Hematopoietic multipotent progenitor cell (in vitro differentiated cells): ENCODE results near the gene AMN. TPM values are rescaled to one million over a fixed set of nuclear protein-coding genes. Genes with fewer than 3 reads are reported as not detected.

Experiments used
- DNase-seq, 3 donors: peaks; one replicate each; pipeline ENCODE4 v3.0.0-alpha.2; 2011 to 2015; ENCODE audit warnings: low read depth in 2 of 3, low spot score in 2 of 3
- total RNA-seq: library from RNA; depleted of rRNA; stranded (reverse); fragments of >200 nt; gene quantifications from one replicate; pipeline ENCODE4 v1.2.3, GENCODE V29; 2012

AMN gene
- total RNA-seq, 1 donor = 3.0 TPM

DNA sequence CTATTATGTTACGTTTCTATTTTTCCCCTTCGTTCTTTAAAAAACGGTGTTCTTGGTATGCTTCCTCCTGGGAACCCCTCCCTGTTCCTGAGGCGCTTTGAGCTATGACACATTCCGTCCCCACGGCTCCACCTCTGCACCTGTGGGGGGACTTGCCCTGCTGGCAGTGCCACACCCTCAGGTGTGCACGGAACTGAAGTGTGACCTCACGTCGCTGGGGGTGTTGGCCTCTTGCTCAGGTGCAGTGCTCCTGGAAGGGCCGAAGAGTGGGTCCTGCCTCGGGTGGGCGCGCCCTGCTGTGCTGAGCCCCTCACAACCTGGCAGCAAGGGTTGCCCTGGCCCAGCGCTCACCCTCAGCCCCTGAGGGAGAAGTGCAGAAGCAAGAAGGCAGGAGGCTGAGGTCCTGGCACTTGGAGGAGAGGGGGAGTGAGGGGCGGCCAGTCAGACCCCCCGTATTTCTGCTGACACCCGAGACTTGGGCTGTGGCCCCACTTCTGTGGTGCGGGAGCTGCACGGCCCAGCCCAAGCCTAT, 4.9 kb downstream of the AMN start:
- DNase-seq = no peak

DNA sequence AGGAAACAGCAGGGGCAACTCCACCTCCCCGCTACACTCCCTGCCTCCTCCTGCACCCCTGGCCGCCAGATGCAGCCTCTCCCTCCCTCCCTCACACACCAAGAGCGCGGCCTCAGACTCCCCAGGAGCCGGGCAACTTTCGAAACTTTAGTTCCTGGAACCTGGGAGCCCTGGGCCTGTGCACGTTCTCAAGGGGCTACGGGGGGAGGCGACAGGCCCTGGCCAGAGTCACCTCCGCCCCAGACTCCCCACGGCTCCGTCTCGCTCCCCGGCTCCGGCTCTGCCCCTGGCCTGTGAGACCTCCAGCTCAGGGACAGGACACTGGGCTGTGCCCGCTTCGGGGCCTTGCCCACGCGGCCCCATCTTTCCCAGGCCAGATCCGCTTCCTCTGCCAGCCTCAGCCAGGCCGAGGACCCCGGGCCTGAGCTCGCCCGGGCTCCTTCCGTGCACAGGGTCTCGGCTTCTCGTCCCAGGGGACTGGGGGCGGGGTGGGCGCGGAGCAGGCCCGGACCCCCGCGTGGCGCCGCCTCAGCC, 5.5 kb downstream of the AMN start:
- peak in 2 of 3 donors; percentile 37 to 56 for DNase-seq

DNA sequence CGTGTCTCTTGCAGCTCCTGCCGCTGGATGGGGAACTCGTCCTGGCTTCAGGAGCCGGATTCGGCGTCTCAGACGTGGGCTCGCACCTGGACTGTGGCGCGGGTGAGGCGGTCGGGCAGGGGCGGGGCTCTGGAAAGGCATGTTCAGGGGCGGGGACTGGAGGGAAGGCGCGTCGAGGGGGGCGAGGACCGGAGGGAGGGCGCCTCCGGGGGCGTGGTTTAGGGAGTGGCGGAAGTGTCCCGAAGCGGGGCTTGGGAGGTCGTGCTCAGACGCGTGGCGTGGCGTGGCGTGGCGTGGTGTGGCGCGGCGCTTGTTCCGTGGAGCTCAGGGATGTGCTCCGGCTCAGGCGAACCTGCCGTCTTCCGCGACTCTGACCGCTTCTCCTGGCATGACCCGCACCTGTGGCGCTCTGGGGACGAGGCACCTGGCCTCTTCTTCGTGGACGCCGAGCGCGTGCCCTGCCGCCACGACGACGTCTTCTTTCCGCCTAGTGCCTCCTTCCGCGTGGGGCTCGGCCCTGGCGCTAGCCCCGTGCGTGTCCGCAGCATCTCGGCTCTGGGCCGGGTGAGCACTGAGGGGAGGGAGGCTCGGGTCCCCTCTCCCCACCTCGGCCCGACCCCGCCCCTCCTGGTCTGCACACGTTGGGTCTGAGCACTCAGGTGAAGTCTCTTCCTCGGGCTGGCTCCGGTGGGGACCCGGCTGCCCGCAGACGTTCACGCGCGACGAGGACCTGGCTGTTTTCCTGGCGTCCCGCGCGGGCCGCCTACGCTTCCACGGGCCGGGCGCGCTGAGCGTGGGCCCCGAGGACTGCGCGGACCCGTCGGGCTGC, 6.2 kb downstream of the AMN start:
- peak; percentile 41 to 87 (median 81) for DNase-seq

DNA sequence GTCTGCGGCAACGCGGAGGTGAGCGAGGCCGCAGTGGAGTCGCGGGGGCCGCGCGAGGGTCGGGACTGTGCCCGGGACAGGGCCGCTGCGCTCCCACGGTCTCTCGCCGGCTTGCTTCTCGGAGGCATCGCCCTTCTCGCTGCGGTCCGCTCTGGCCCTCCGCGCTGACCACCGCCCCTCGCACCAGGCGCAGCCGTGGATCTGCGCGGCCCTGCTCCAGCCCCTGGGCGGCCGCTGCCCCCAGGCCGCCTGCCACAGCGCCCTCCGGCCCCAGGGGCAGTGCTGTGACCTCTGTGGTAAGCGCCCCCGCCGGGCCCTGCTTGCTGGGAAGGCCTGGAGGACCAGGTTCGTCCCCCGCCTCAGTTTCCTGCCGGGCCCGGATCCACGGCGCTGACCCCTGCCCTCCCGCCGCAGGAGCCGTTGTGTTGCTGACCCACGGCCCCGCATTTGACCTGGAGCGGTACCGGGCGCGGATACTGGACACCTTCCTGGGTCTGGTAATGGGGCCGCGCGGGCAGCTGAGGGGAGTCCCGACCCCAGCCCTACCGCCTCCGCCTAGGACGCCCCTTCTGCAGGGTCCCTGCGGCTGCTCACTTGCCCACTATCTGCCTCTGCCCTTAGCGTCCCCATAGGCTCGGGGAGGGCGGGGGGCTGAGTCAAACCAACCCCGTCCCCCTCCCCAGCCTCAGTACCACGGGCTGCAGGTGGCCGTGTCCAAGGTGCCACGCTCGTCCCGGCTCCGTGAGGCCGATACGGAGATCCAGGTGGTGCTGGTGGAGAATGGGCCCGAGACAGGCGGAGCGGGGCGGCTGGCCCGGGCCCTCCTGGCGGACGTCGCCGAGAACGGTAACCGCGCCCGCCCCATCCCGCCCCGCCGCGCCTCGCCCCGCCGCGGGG, 7.0 kb downstream of the AMN start:
- no peak for DNase-seq

DNA sequence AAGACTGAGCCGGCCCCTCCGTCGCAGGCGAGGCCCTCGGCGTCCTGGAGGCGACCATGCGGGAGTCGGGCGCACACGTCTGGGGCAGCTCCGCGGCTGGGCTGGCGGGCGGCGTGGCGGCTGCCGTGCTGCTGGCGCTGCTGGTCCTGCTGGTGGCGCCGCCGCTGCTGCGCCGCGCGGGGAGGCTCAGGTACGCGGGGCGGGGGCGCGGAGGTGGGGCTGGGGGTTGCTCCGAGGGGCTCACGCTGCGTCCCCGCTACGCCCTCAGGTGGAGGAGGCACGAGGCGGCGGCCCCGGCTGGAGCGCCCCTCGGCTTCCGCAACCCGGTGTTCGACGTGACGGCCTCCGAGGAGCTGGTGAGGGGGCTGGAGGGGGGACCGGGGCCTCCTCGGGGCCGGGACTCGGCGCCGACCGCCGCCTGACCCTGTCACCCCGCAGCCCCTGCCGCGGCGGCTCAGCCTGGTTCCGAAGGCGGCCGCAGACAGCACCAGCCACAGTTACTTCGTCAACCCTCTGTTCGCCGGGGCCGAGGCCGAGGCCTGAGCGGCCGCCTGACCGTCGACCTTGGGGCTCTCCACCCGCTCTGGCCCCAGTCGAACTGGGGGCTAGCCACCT, 7.8 kb downstream of the AMN start:
- DNase-seq = peak in 1 of 3 donors; percentile 23

DNA sequence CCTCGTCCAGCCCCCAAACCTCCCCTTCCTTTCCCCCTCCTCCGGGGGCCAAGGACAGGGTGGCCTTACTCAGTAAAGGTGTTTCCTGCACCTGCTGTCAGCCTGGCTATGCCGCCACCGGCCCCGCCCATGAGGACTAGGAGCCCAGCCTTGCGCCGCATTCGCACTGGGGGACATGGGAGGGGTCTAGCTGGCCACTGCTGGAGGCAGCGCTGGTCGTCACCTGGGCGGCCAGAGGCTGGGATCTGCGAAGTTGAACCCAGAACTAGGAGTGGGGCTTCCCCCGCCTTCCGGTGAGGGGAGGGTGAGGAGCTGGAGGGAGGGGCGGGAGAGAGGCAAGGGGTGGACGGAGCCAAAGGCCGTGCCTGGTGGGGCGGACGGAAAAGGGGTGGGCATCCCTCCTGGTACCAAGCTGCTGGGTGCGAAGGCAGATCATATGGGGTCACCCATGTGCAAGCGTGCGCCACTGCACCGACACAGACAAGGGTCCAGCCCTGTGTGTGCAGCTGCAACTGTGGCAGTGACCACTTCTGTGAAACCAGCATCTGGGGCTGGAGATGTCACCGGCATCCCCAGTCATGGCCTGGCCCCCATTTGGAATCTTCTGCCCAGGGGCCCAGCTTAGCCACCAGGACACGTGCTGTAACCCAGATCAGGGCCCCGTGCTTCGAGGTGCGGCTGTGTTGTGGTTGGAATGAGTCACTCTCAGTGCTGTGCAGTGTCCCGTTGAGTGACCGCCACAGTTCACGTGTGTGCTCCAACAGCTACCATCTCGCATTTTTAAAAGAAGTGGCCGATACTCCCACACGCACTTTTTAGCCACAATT, 8.5 kb downstream of the AMN start:
- DNase-seq = no peak

DNA sequence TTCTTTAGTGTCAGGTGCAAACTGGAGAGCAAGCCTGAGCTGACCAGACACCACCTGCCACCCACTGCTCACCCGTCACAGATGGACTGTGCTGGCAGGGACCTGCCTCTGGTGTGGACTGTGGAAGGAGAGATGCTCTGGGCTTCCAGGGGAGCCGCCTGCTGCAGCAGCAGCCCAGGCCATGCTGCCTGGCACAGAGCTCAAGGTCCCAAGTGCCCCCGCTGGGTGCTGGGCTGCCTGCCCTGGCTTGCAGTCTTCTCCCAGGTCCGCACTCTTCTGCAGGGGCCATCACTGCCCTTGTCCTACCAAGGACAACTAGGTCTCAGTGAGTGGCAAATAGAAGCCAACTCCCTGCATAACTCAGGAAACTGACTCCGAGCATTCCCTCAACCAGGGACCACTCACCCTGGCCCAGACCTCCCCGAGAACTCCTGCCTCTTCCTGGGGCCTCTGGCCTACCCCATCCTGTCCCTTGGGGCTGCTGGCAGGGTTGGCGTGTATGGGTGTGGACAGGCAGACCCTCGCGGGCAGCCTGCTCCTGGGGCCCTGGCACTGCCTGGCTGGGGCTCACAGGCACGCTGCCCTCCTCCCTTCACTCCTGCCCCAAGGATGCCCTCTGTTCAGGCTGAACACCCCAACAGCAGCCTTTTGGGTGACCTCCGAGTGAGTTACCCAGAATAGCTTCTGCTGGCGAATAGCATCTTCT, 9.3 kb downstream of the AMN start:
- no peak for DNase-seq

DNA sequence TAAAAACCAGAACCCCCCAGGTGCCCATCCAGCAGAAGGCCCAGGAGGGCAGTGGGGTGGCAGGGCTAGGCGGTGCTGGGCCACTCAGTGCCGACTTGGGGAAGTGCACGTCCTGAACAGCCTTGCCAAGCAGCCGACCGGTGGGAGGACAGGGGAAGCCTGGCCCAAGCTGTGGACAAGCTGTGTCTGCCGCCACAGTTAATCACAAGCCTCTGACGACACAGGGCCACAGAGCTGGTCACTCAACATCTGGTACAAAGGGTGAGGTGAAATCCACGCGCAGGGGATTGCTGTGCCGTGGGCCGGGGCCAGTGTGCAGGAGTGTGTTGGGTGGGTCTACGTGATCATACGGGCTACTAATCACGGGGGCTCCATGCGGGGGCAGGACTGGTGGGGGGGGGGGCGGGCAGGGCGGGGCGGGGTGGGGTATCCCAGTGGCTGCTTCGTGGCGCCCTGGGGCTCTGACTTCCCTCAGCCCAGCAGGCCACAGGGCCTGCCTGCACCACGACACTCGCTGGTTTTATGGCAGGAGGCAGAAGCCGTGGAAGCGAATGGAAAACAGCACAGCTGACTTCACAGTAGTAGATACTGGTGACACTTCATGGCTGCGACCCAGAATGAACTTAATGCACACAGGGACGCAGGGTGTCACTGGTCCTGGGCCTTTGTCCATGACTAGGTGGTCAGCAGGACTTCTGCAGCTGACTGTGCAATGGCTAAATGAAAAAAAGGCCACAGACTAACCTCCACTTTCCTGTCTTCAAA, 10.2 kb downstream of the AMN start:
- DNase-seq = no peak

DNA sequence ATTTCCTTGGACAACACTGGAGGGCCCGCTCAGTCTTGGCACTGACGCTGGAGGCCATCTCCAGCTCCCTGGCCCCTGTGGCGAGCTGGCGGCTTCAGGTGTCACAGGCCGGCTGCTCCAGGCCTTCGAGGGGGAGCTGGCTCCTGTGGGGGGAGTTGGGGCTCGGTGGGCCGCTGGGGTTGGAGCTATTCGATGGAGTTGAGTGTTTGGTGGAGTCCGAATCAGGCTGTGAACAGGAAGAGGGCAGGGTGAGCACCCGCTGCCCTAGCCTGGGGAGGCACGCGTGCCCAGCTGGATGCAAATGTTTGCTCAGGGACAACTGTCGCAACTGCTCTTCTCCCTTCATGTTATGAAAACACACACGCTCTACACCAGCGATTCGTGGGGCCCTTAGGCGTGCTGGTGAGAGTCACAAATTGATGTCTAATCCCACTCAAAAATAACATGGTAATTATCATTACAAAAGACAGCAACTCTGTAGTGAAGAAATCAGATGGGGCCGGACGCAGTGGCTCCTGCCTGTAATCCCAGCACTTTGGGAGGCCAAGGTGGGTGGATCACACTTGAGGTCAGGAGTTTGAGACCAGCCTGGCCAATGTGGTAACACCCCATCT, 11.3 kb downstream of the AMN start:
- DNase-seq = no peak

DNA sequence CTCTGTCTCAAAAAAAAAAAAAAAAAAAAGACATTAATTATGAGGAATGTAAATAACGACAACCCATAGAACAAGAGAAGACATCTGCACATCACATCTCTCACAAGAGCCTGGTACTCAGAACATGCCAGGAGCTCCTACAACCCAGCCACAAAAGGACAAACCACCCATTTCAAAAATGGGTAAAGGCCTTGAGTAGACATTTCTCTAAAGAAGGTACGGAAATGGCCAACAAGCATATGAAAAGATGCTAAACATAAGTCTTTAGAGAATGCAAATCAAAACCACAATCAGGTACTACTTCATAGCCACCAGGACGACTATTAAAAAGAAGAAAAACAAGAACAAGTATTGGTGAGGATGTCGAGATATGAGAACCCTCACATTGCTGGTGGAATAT, 13.3 kb downstream of the AMN start:
- DNase-seq = no peak

DNA sequence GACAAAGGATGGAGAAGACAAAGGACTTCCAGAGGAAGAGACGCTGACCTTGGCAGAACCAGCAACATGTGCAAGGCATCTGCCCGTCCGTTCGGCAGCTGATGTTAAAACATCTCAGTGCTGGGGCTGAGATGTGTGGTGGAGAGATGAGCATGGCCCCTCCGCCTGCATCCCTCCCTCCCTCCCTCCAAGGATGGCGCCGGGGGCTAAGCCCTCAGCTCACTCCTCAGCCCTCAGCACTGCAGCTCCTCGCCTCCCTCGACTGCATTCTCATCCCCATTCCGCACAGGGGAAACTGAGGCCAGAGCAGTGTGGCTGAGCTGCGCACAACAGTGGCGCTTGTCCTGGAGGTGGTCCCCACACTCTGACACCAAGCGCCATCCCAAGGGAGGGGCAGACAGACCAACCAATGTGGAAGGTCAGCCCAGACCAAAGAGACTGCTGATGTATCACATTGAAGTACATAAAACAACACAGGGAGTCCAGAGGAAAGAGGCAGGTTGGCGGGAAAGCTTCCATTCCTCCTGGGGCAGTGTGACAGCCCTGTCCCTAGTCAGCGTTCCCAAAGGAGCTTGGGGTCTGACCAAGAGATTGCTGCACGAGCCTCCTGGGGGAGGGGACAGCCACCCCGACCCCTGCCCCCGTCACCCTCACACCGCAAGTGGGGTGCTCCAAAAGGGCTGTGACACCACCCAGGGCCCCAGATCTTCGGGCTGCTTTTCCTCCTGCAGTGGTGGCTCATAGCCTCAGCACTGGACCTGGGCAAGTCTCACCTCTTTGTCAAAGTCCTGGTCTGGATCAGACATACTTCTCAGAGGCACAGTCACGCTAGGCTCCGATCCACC, 15.1 kb downstream of the AMN start:
- no peak for DNase-seq

DNA sequence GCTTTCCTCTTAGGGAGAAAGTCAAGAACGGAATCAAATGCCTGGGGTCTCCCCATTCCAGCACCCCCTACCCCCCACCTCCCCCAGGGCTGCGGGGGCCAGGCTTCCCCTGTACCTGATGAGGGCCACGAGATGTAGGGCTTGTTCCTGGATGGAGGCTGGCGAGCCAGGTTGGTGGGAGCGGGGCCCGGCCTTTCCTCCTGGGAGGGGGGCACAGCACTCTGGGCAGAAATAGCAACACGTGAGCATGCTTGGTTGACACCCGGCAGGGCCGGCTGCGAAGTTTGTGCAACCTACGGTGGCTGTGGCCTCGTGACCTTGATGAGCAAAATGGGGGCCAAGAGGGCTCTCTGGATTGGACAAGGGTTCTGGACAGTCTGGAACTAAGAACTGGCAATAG, 15.7 kb downstream of the AMN start:
- DNase-seq = no peak

DNA sequence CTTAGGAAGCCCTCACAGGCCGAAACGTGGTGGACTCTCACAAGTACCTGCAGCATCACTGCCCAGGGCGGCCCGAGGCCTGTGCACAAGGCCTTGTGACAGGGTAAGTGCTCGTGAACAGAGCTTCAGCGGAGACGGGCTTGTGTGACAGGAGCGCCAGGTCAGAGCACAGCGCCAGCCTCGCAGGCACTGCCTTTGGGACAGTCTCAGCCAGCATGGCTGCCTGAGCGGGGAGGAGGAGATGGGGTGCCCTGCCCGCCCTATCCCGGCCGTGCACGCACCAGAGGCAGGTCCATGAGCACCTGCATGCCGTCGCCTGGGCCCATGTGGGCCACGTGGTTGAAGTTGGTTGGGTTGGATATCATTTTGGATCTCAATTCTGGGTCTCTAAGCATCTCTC, 16.9 kb downstream of the AMN start:
- no peak for DNase-seq

DNA sequence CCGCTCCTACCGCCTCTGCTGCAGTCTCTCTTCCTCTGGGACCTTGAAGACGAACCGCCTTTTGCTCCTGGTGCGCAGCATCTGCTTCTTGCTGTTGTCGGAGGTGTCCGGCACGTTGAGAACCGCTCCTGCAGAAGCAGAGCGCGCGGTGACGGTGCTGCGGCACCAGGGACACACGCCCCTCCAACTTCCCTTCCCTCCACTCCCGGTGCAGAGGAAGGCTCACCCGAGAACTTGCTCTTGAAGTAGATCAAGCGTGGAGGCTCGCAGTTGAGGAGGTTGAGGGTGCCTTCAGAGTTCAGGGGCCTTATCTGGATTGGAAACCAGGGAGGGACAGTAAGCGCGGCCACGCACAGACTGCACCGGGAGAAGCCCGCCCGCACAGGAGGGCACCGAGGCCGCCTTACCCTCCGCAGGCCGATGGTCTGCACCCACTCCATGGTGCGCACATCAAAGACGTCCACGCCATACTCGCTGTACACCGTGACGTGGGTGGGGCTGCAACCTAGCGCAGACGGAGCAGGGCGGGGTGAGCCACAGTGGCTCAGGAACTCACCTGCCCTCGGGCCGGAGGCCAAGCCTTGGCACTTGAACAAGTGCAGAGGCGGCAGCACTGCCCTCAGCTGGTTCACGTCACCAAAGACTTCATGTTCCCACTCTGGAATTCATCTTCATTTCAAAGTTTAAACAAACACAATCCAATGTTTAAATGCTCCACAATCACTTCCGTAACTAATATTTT, 17.5 kb downstream of the AMN start:
- DNase-seq = no peak

DNA sequence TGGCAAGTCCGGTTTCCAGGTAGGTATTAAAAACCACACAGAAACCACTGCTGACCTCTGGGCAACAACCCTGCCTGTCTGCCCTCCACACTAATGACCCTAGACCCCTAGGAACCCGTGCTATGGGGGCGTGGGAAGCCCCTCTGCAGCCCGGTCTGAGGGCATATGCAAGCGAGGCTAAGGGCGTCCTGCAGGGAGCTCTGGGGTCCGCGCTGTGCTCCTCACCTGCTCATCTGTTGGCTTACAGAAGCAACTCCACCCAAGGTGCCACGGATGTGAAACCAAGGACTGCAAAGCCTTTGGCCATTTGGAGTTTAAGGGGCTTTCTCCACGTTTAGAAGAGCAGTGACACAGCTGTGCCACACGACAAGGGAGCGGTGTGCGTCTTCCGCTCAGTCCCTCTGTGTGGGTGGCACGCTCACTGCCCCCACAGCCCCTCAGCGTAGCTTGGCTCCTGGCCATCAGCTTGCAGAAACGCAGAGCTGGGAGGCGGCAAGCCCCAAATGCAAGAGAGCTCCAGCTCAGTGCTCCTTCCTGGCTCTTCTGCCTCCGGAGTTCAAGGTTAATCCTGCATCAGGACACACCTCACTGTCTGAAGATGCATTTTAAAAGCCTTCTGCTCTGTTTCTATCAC, 18.4 kb downstream of the AMN start:
- no peak for DNase-seq

DNA sequence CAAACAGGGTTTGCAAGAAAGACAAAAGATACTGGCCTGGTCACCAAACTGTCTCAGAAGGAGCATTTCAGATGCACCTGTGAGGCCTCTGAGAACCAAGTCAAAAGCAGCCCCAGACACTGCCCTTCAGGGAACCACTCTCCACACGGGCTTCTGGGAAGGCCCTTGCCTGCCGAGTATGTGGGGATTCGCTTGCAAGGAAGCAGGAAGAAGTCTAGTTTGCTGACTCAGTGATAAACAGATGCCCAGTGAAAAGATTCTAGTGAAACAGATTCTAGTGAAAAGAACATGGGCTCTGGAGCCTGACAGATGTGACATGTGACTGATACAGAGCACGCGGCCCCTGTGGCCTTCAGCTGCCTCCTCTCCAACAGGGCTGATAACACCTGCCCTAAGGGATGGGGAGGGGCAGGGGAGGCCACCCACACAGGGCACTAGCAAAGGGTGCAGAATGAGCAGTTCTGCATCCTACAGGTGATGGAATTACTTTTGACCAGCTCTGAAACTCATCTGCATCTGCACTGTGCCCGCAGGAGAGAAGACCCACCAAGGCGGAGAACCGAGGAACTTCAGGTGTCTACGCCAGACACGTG, 19.1 kb downstream of the AMN start:
- no peak for DNase-seq
